Thyroid gland (tissue), 4 donors: ENCODE measurements around the gene UBXN6. TPM values are rescaled to one million over a fixed set of nuclear protein-coding genes. Genes with fewer than 3 reads are reported as not detected.

Source experiments
- DNase-seq, 2 donors: peaks; one replicate each; pipeline ENCODE4 v3.0.0-alpha.2; 2019
- H3K27ac ChIP-seq, 3 donors: fragments of 200-600 bp; sonication (generic); 1 replicate in 2 of 3; 2 replicates in 1 of 3; pipeline ENCODE4 v1.5.1; 2016 to 2019; ENCODE audit warnings: mild to moderate bottlenecking in 1 of 3, moderate library complexity in 1 of 3
- H3K27me3 ChIP-seq: fragments of 200-600 bp; sonication (generic); one replicate; pipeline ENCODE4 v1.5.1; 2019
- H3K36me3 ChIP-seq, 2 donors: fragments of 200-600 bp; sonication (generic); one replicate each; pipeline ENCODE4 v1.5.1; 2016 to 2019
- H3K4me1 ChIP-seq, 2 donors: fragments of 200-600 bp; sonication (generic); one replicate each; pipeline ENCODE4 v1.5.1; 2017 to 2019
- H3K4me3 ChIP-seq, 3 donors: fragments of 200-600 bp; sonication (generic); replicated peaks in 1 of 3; 1 replicate in 2 of 3; 2 replicates in 1 of 3; pipeline ENCODE4 v1.5.1; 2016; ENCODE audit warnings: mild to moderate bottlenecking in 1 of 3
- H3K9me3 ChIP-seq: fragments of 200-600 bp; sonication (generic); one replicate; pipeline ENCODE4 v1.5.1; 2017
- CTCF ChIP-seq, 6 experiments: fragments of 200-600 bp in 3 of 6; fragments of 450-650 bp in 3 of 6; sonication (generic) in 3 of 6; IDR thresholded peaks; one replicate each; pipeline ENCODE4 v1.5.1; 2016 to 2019; ENCODE audit warnings: antibody characterized with exemption in 6 of 6, mild to moderate bottlenecking in 2 of 6, inconsistent platforms in 1 of 6, moderate library complexity in 1 of 6
- POLR2A ChIP-seq, 2 donors: fragments of 450-650 bp; IDR thresholded peaks; one replicate each; pipeline ENCODE4 v1.6.1; 2017; ENCODE audit warnings: antibody characterized with exemption in 2 of 2, mild to moderate bottlenecking in 2 of 2, moderate library complexity in 1 of 2
- WGBS, 2 donors: methylation state at CpG; one replicate each; pipeline ENCODE4 v1.1.5; 2017; 5-methylcytosine and 5-hydroxymethylcytosine counted together
- intact Hi-C: fragments of 100-400 bp; cut with DNase I; formaldehyde crosslinking; loops from one replicate; pipeline ENCODE4 v1.15.1; 2023
- total RNA-seq, 4 donors: library from RNA; depleted of rRNA; stranded (reverse); fragments of >200 nt; gene quantifications; one replicate each; pipeline ENCODE4 v1.2.3, GENCODE V29; 2016

The UBXN6 gene
- total RNA-seq, 4 donors from 2014 or later, result 90.1 to 187 (median 106) TPM

GRCh38 chr19:4415352-4415751 lies 42.2 kb downstream of the UBXN6 start:
- Histone ChIP-seq H3K27ac (no peak overlapping the region), H3K9me3 (no peaks in the 10 kb centered on the region), H3K4me3 (no peak overlapping the region), H3K4me1 (no peaks in the 10 kb centered on the region), H3K36me3 (no peaks in the 10 kb centered on the region), H3K27me3 (no peaks in the 10 kb centered on the region)
- DNase-seq, result no peak
- WGBS, 2 donors, result 67 to 86% methylated on average over 4 to 10 of the region's 10 CpGs
- no peak for TF ChIP-seq POLR2A (IDR thresholded peaks at IDR 0.05)
- no peak for TF ChIP-seq CTCF (IDR thresholded peaks at IDR 0.05)
- intact Hi-C loops, result no loop called here

GRCh38 chr19:4414800-4415321 lies 42.7 kb downstream of the UBXN6 start:
- H3K27ac ChIP-seq, result no peak overlapping the region
- intact Hi-C loops, result no loop called here
- H3K27me3 ChIP-seq, result no peaks in the 10 kb centered on the region
- no peak overlapping the region for H3K4me3 ChIP-seq
- no peaks in the 10 kb centered on the region for H3K4me1 ChIP-seq
- H3K36me3 ChIP-seq, result no peaks in the 10 kb centered on the region
- TF ChIP-seq CTCF (IDR thresholded peaks at IDR 0.05), result no peak
- no peak for TF ChIP-seq POLR2A (IDR thresholded peaks at IDR 0.05)
- 65 to 68% methylated on average over 9 of the region's 9 CpGs for WGBS, 2 donors
- DNase-seq, result no peak
- H3K9me3 ChIP-seq, result no peaks in the 10 kb centered on the region

DNA sequence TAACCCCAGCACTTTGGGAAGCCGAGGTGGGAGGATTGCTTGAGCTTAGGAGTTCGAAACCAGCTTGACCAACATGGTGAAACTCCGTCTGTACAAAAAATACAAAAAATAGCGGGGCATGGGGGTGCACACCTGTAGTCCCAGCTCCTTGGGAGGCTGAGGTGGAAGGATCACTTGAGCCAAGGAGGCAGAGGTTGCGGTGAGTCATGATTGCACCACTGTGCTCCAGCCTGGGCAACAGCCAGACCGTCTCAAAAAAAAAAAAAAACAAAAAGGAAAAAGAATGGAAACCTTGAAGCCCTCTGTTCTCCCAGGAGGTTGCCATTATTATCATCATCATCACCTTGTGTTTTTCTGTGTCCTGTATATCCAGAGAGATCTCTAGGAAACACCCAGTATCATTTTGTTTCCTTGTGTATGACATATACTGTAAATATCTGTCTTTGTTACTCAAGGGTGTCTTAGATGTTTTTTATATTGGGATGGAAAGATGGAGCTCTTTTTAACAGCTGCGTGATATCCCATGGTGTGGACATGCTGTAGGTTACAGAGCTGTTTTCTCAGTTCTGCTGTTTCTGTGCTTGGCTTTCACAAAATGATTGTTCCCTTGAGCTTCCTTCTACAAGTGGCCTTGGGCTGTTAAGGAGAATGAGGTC lies 43.3 kb downstream of the UBXN6 start:
- H3K4me3 ChIP-seq, result no peak overlapping the region
- no peaks in the 10 kb centered on the region for H3K4me1 ChIP-seq
- DNase-seq, result no peak
- TF ChIP-seq POLR2A (IDR thresholded peaks at IDR 0.05) (no peak), CTCF (IDR thresholded peaks at IDR 0.05) (no peak)
- intact Hi-C loops, result no loop called here
- H3K27ac ChIP-seq, result no peak overlapping the region
- H3K9me3 ChIP-seq, result no peaks in the 10 kb centered on the region
- WGBS, 2 donors, result 92 to 93% methylated on average over 7 of the region's 7 CpGs
- H3K36me3 ChIP-seq, result no peaks in the 10 kb centered on the region
- H3K27me3 ChIP-seq, result no peaks in the 10 kb centered on the region

GRCh38 chr19:4413588-4413987 lies 44.0 kb downstream of the UBXN6 start:
- H3K4me3 ChIP-seq, result no peak overlapping the region
- WGBS, 2 donors, result 97 to 99% methylated on average over 3 of the region's 3 CpGs
- H3K36me3 ChIP-seq, result no peaks in the 10 kb centered on the region
- H3K27me3 ChIP-seq, result no peaks in the 10 kb centered on the region
- intact Hi-C loops, result no loop called here
- TF ChIP-seq CTCF (IDR thresholded peaks at IDR 0.05) (no peak), POLR2A (IDR thresholded peaks at IDR 0.05) (no peak)
- no peaks in the 10 kb centered on the region for H3K9me3 ChIP-seq
- no peak overlapping the region for H3K27ac ChIP-seq
- no peaks in the 10 kb centered on the region for H3K4me1 ChIP-seq
- DNase-seq, result no peak

- 93% methylated on average over 16 to 22 of the region's 23 CpGs for WGBS, 2 donors
- H3K36me3 ChIP-seq, result no peaks in the 10 kb centered on the region
- no peaks in the 10 kb centered on the region for H3K4me1 ChIP-seq
- no peak for DNase-seq
- H3K27me3 ChIP-seq, result no peaks in the 10 kb centered on the region
- TF ChIP-seq POLR2A (IDR thresholded peaks at IDR 0.05), result no peak
- no peak for TF ChIP-seq CTCF (IDR thresholded peaks at IDR 0.05)
- H3K9me3 ChIP-seq, result no peaks in the 10 kb centered on the region
- H3K27ac ChIP-seq, result no peak overlapping the region
- no peak overlapping the region for H3K4me3 ChIP-seq
- intact Hi-C loops, result loop anchor here (10.0 kb wide), 1 partner anchor 165 kb away; the partner anchor contains the start of gene YJU2
These were observed 48.3 kb downstream of the UBXN6 start for GRCh38 chr19:4409123-4409933.
